Lower leg skin (tissue), 4 donors: ENCODE measurements around the gene CYSLTR2. TPM values are rescaled to one million over a fixed set of nuclear protein-coding genes. Genes with fewer than 3 reads are reported as not detected.

Source experiments
- DNase-seq, 2 donors: peaks; one replicate each; pipeline ENCODE4 v3.0.0-alpha.2; 2019; ENCODE audit warnings: low spot score in 2 of 2
- H3K4me3 ChIP-seq: fragments of 200-600 bp; sonication (generic); 2 replicates; pipeline ENCODE4 v1.5.1; 2017; ENCODE audit warnings: mild to moderate bottlenecking, low read depth; ENCODE audit not compliant: poor library complexity, severe bottlenecking
- POLR2A ChIP-seq, 2 donors: fragments of 450-650 bp; IDR thresholded peaks; one replicate each; pipeline ENCODE4 v1.6.1; 2016 to 2017; ENCODE audit warnings: antibody characterized with exemption in 2 of 2, mild to moderate bottlenecking in 1 of 2, moderate library complexity in 1 of 2
- WGBS, 2 donors: methylation state at CpG; one replicate each; pipeline ENCODE4 v1.1.5; 2018; 5-methylcytosine and 5-hydroxymethylcytosine counted together
- intact Hi-C: fragments of 100-400 bp; cut with DNase I; formaldehyde crosslinking; loops from one replicate; pipeline ENCODE4 v1.15.0; 2023; ENCODE audit warnings: low total_unique reads
- total RNA-seq, 4 donors: library from RNA; depleted of rRNA; stranded (reverse); fragments of >200 nt; gene quantifications; one replicate each; pipeline ENCODE4 v1.1.0, GENCODE V29; 2016
- TF ChIP-seq, protein P1 (sequence below), 3 donors: fragments of 450-650 bp; IDR thresholded peaks; one replicate each; pipeline ENCODE4 v1.5.1; 2016; ENCODE audit warnings: antibody characterized with exemption in 3 of 3, mild to moderate bottlenecking in 3 of 3, moderate library complexity in 2 of 3

The CYSLTR2 gene
- total RNA-seq, 4 donors from 2014 or later, result 0.30 to 2.2 (median 1.4) TPM

- no peak for TF ChIP-seq POLR2A (IDR thresholded peaks at IDR 0.05)
- TF ChIP-seq, protein P1, sequence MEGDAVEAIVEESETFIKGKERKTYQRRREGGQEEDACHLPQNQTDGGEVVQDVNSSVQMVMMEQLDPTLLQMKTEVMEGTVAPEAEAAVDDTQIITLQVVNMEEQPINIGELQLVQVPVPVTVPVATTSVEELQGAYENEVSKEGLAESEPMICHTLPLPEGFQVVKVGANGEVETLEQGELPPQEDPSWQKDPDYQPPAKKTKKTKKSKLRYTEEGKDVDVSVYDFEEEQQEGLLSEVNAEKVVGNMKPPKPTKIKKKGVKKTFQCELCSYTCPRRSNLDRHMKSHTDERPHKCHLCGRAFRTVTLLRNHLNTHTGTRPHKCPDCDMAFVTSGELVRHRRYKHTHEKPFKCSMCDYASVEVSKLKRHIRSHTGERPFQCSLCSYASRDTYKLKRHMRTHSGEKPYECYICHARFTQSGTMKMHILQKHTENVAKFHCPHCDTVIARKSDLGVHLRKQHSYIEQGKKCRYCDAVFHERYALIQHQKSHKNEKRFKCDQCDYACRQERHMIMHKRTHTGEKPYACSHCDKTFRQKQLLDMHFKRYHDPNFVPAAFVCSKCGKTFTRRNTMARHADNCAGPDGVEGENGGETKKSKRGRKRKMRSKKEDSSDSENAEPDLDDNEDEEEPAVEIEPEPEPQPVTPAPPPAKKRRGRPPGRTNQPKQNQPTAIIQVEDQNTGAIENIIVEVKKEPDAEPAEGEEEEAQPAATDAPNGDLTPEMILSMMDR (IDR thresholded peaks at IDR 0.05), result no peak
These were observed 17.2 kb upstream of the CYSLTR2 start for GRCh38 chr13:48636550-48636949.

GRCh38 chr13:48637601-48638000 is 16.1 kb upstream of the CYSLTR2 start:
- DNase-seq, result no peak
- TF ChIP-seq, protein P1 (IDR thresholded peaks at IDR 0.05), result no peak
- TF ChIP-seq POLR2A (IDR thresholded peaks at IDR 0.05), result no peak
- intact Hi-C loops, result no loop called here
- WGBS, 2 donors, result 63 to 79% methylated on average over 2 of the region's 2 CpGs
- H3K4me3 ChIP-seq, result no peak overlapping the region

More at GRCh38 chr13:48636550-48636949, 17.2 kb upstream of the CYSLTR2 start:
- no peak overlapping the region for H3K4me3 ChIP-seq
- no peak for DNase-seq
- intact Hi-C loops, result no loop called here

- 88 to 90% methylated on average over 7 of the region's 7 CpGs for WGBS, 2 donors
- no peak for DNase-seq
- H3K4me3 ChIP-seq, result no peak overlapping the region
- intact Hi-C loops, result no loop called here
- no peak for TF ChIP-seq POLR2A (IDR thresholded peaks at IDR 0.05)
- TF ChIP-seq, protein P1 (IDR thresholded peaks at IDR 0.05), result no peak
These were observed 13.0 kb upstream of the CYSLTR2 start for GRCh38 chr13:48640767-48641166.

GRCh38 chr13:48641404-48641803 is 12.3 kb upstream of the CYSLTR2 start:
- WGBS, 2 donors, result 68 to 80% methylated on average over 2 of the region's 2 CpGs
- intact Hi-C loops, result no loop called here
- no peak for DNase-seq
- H3K4me3 ChIP-seq, result no peak overlapping the region
- TF ChIP-seq, protein P1 (IDR thresholded peaks at IDR 0.05), result no peak
- TF ChIP-seq POLR2A (IDR thresholded peaks at IDR 0.05), result no peak

- WGBS, 2 donors, result 78 to 89% methylated on average over 6 of the region's 6 CpGs
- intact Hi-C loops, result no loop called here
- TF ChIP-seq POLR2A (IDR thresholded peaks at IDR 0.05), result no peak
- TF ChIP-seq, protein P1 (IDR thresholded peaks at IDR 0.05), result no peak
- H3K4me3 ChIP-seq, result no peak overlapping the region
- DNase-seq, result no peak
These were observed 11.7 kb upstream of the CYSLTR2 start for GRCh38 chr13:48642061-48642460.

DNA sequence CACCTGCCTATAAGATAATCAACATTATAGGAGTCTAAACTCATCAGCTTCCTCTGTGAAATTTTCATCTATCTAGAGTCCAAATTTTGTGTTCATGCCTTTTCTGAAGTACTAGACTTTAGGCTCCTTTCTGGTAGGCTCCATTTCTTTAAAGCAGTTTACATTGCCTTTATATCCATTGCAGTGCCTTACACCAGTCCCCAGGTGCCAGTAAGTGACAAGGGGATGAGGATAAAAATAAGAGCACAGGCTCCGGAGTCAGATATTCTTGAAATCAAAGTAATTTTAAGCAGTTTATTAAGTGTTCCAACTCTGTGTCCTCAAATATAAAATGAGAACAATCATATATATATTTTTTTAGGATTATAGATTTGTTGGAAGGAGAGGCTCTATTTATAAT is 10.6 kb upstream of the CYSLTR2 start:
- 81 to 87% methylated on average over 1 of the region's 1 CpG for WGBS, 2 donors
- intact Hi-C loops, result no loop called here
- TF ChIP-seq POLR2A (IDR thresholded peaks at IDR 0.05), result no peak
- TF ChIP-seq, protein P1 (IDR thresholded peaks at IDR 0.05), result no peak
- H3K4me3 ChIP-seq, result no peak overlapping the region
- DNase-seq, result no peak
